K562 (cell line): ENCODE results near the gene UCKL1. TPM values are rescaled to one million over a fixed set of nuclear protein-coding genes. Genes with fewer than 3 reads are reported as not detected.

Experiments
- ARNT ChIP-seq, 2 experiments: fragments of 450-650 bp; IDR thresholded peaks; 2 replicates each; pipeline ENCODE4 v1.6.1; 2016; ENCODE audit warnings: mild to moderate bottlenecking in 1 of 2
- CREB3L1 ChIP-seq: fragments of 450-650 bp; IDR thresholded peaks from 2 replicates; pipeline ENCODE4 v1.6.1; 2014; ENCODE audit warnings: low read depth, mild to moderate bottlenecking, moderate library complexity, borderline replicate concordance
- ELF1 ChIP-seq: fragments of 200-800 bp; sonication (Bioruptor generic); IDR thresholded peaks from 2 replicates; pipeline ENCODE4 v1.6.1; 2016; ENCODE audit warnings: missing genetic modification characterization, missing compliant biosample characterization
- ELF2 ChIP-seq: fragments of 250-450 bp; sonication (Bioruptor Pico); IDR thresholded peaks from 2 replicates; pipeline ENCODE4 v1.5.0; 2021; ENCODE audit warnings: mild to moderate bottlenecking
- EZH2 ChIP-seq: IDR thresholded peaks from 2 replicates; pipeline ENCODE4 v1.6.1; 2012; ENCODE audit warnings: low read depth, mild to moderate bottlenecking, inconsistent platforms, low read length, borderline replicate concordance
- GTF2E2 ChIP-seq: fragments of 200-800 bp; sonication (Bioruptor generic); IDR thresholded peaks from 2 replicates; pipeline ENCODE4 v1.6.1; 2016; ENCODE audit warnings: missing genetic modification characterization, missing compliant biosample characterization
- KLF10 ChIP-seq: fragments of 250-450 bp; sonication (Bioruptor Pico); IDR thresholded peaks from 2 replicates; pipeline ENCODE4 v1.6.1; 2021; ENCODE audit warnings: matching md5 sums
- PHB ChIP-seq: fragments of 250-450 bp; sonication (Bioruptor Pico); IDR thresholded peaks from 2 replicates; pipeline ENCODE4 v1.5.0; 2021
- PRMT5 ChIP-seq: sonication (generic); formaldehyde crosslinking; IDR thresholded peaks from 2 replicates; pipeline ENCODE4 v1.5.0; 2020; ENCODE audit warnings: missing genetic modification reagents
- SAFB ChIP-seq: fragments of 200-400 bp; formaldehyde crosslinking; IDR thresholded peaks from 2 replicates; pipeline ENCODE4 v1.6.1; 2017; ENCODE audit warnings: low read depth, low read length, borderline replicate concordance
- SP1 ChIP-seq: sonication (generic); formaldehyde crosslinking; IDR thresholded peaks from 2 replicates; pipeline ENCODE4 v1.8.1; 2022; ENCODE audit warnings: mild to moderate bottlenecking, missing genetic modification reagents
- SREBF2 ChIP-seq: sonication (generic); formaldehyde crosslinking; IDR thresholded peaks from 2 replicates; pipeline ENCODE4 v1.4.0; 2020; ENCODE audit warnings: mild to moderate bottlenecking, missing genetic modification reagents
- TCF7 ChIP-seq: sonication (generic); IDR thresholded peaks from 2 replicates; pipeline ENCODE4 v1.6.1; 2016; ENCODE audit warnings: antibody characterized with exemption, borderline replicate concordance
- TGIF2 ChIP-seq: sonication (generic); formaldehyde crosslinking; IDR thresholded peaks from 2 replicates; pipeline ENCODE4 v1.8.1; 2022; ENCODE audit warnings: mild to moderate bottlenecking, missing genetic modification reagents, moderate library complexity
- TOE1 ChIP-seq, 2 experiments: fragments of 450-650 bp in 1 of 2; sonication (generic) in 1 of 2; formaldehyde crosslinking in 1 of 2; IDR thresholded peaks; 2 replicates each; pipeline versions ENCODE4 v1.7.1 to v1.8.0; 2016 to 2022; ENCODE audit warnings: borderline replicate concordance in 2 of 2, mild to moderate bottlenecking in 2 of 2, antibody characterized with exemption in 1 of 2, inconsistent platforms in 1 of 2, low read depth in 1 of 2, missing genetic modification reagents in 1 of 2, moderate library complexity in 1 of 2
- TRIM24 ChIP-seq, 2 experiments: fragments of 450-650 bp; IDR thresholded peaks; 2 replicates each; pipeline ENCODE4 v1.6.1; 2016
- ZNF143 ChIP-seq: sonication (generic); formaldehyde crosslinking; IDR thresholded peaks from 2 replicates; pipeline ENCODE4 v1.9.0; 2022; ENCODE audit warnings: mild to moderate bottlenecking, missing genetic modification reagents
- ZNF41 ChIP-seq: fragments of 250-450 bp; sonication (Bioruptor Pico); conservative IDR thresholded peaks from 2 replicates; pipeline ENCODE4 v1.4.0; 2020; ENCODE audit warnings: mild to moderate bottlenecking
- ZNF507 ChIP-seq: conservative IDR thresholded peaks from 2 replicates; pipeline ENCODE4 v1.6.1; 2017; ENCODE audit warnings: missing genetic modification characterization, missing compliant biosample characterization
- ZNF551 ChIP-seq: fragments of 250-450 bp; sonication (Bioruptor Pico); IDR thresholded peaks from 2 replicates; pipeline ENCODE4 v1.5.0; 2021; ENCODE audit warnings: mild to moderate bottlenecking, moderate library complexity
- ZNF79 ChIP-seq: fragments of 250-450 bp; sonication (Bioruptor Pico); IDR thresholded peaks from 2 replicates; pipeline ENCODE4 v1.4.0; 2020; ENCODE audit warnings: low read depth, mild to moderate bottlenecking, moderate library complexity
- polyA plus RNA-seq, 8 experiments: library from polyadenylated mRNA; depleted of rRNA in 4 of 8; stranded (reverse) in 5 of 8; unstranded in 3 of 8; fragments of >200 nt; fragmentation: Nextera tagmentation in 2 of 8; fragmentation: Illumina TruSeq in 1 of 8; extraction: Ambion mirVana in 2 of 8; extraction: Trizol in 1 of 8; gene quantifications; 2 replicates each; pipeline versions ENCODE4 v1.2.1 to v1.2.3, GENCODE V29; 2011 to 2014; ENCODE audit warnings: inconsistent platforms in 1 of 8, missing spikeins in 1 of 8
- total RNA-seq, 7 experiments: library from RNA; depleted of rRNA in 6 of 7; stranded (reverse); fragments of >200 nt in 6 of 7; fragmentation: Illumina TruSeq in 2 of 7; extraction: Trizol in 2 of 7; gene quantifications; 2 replicates each; pipeline versions ENCODE4 v1.2.1 to v1.2.3, GENCODE V29; 2011 to 2021; ENCODE audit warnings: low replicate concordance in 1 of 7
- TF ChIP-seq, protein P1 (sequence below): sonication (generic); IDR thresholded peaks from 2 replicates; pipeline ENCODE4 v1.6.1; 2016
- TF ChIP-seq, protein P2 (sequence below), 3 experiments: IDR thresholded peaks in 2 of 3; conservative IDR thresholded peaks in 1 of 3; 2 replicates each; pipeline ENCODE4 v1.5.1; 2011 to 2012; ENCODE audit warnings: low read length in 3 of 3, mild to moderate bottlenecking in 3 of 3, control low read depth in 2 of 3, improper control_type of control experiment in 1 of 3, inconsistent platforms in 1 of 3, low read depth in 1 of 3, mixed read lengths in 1 of 3, moderate library complexity in 1 of 3; ENCODE audit not compliant: insufficient read depth in 2 of 3
- TF ChIP-seq, protein P3 (sequence below): fragments of 450-650 bp; formaldehyde crosslinking; IDR thresholded peaks from 2 replicates; pipeline ENCODE4 v1.4.0; 2020; ENCODE audit warnings: mild to moderate bottlenecking, moderate library complexity

The UCKL1 gene
- total and polyA plus RNA-seq, 9 of the 15 experiments (the other 6 are each of a cell fraction or from before 2014, with no cell fraction given) = 3.1 to 52.8 (median 24.2) TPM

DNA sequence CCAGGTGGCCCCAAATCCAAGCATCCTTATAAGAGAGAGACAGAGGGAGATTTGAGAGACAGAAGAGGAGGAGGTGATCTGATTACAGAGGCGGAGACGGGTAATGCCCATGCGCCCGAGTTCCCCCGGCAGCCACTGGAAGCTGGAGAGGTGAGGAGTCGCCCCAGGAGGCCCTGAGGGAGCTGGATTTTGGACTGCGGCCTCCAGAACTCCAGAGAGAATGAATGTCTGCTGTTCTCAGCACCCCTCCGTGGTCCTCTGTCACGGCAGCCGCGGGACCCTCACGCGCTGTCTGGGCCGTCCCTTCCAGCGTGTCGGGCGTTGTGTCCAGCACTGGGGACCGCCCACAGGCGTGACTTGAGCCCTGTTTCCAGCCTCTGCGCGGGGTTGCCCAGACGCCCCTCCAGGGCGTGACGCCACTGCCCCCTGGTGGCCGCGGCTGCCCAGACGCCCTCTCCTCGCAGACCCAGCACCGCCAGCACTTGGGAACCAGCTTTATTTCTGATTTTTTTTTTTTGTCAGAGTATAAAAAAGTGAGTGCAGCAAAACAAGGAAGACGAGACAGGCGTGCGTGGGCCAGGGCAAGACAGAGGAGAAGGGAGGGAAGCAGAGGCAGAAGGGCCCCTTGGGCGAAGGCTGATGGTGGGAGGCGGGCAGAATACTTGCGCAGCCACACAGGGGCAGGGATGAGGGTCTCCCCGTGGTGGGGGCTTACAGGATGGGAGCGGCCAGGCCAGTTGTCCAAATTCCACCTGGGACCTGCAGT lies 17.6 kb upstream of the UCKL1 start (continued):
- TF ChIP-seq, protein P1, sequence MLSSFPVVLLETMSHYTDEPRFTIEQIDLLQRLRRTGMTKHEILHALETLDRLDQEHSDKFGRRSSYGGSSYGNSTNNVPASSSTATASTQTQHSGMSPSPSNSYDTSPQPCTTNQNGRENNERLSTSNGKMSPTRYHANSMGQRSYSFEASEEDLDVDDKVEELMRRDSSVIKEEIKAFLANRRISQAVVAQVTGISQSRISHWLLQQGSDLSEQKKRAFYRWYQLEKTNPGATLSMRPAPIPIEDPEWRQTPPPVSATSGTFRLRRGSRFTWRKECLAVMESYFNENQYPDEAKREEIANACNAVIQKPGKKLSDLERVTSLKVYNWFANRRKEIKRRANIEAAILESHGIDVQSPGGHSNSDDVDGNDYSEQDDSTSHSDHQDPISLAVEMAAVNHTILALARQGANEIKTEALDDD = no peak
- peak; percentile 80 for TF ChIP-seq SP1 (CRISPR knock-in tag)
- no peak for TF ChIP-seq ZNF79 (CRISPR knock-in tag)
- 0 out of 2 replicates have a peak, but pooled peaks have one; percentile 24 for TF ChIP-seq SAFB
- no peak for TF ChIP-seq PRMT5 (CRISPR knock-in tag)
- TF ChIP-seq PHB (CRISPR knock-in tag) = no peak
- TF ChIP-seq ZNF41 (CRISPR knock-in tag) = no peak
- no peak for TF ChIP-seq SREBF2 (CRISPR knock-in tag)
- TF ChIP-seq, protein P2, sequence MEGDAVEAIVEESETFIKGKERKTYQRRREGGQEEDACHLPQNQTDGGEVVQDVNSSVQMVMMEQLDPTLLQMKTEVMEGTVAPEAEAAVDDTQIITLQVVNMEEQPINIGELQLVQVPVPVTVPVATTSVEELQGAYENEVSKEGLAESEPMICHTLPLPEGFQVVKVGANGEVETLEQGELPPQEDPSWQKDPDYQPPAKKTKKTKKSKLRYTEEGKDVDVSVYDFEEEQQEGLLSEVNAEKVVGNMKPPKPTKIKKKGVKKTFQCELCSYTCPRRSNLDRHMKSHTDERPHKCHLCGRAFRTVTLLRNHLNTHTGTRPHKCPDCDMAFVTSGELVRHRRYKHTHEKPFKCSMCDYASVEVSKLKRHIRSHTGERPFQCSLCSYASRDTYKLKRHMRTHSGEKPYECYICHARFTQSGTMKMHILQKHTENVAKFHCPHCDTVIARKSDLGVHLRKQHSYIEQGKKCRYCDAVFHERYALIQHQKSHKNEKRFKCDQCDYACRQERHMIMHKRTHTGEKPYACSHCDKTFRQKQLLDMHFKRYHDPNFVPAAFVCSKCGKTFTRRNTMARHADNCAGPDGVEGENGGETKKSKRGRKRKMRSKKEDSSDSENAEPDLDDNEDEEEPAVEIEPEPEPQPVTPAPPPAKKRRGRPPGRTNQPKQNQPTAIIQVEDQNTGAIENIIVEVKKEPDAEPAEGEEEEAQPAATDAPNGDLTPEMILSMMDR (IDR thresholded peaks at IDR 0.05 in 2 of 3, conservative IDR thresholded peaks at IDR 0.05 in 1 of 3; ENCODE audit: insufficient read depth in 2 of 3, low read depth in 1 of 3, low read length in 3 of 3) = peak; percentile 96 to 98 (median 96)
- no peak for TF ChIP-seq GTF2E2
- peak; percentile 75; the same call in 1 of the 2 replicates for TF ChIP-seq TCF7
- no peak for TF ChIP-seq ZNF143
- TF ChIP-seq TRIM24 (IDR thresholded peaks at IDR 0.05) = 0 out of 4 replicates have a peak, but pooled peaks of 1 of the 2 experiments have one; percentile 10
- TF ChIP-seq, protein P3, sequence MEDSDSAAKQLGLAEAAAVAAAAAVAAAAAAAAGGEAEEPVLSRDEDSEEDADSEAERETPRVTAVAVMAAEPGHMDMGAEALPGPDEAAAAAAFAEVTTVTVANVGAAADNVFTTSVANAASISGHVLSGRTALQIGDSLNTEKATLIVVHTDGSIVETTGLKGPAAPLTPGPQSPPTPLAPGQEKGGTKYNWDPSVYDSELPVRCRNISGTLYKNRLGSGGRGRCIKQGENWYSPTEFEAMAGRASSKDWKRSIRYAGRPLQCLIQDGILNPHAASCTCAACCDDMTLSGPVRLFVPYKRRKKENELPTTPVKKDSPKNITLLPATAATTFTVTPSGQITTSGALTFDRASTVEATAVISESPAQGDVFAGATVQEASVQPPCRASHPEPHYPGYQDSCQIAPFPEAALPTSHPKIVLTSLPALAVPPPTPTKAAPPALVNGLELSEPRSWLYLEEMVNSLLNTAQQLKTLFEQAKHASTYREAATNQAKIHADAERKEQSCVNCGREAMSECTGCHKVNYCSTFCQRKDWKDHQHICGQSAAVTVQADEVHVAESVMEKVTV (CRISPR knock-in tag) = peak; percentile 70
- no peak for TF ChIP-seq CREB3L1
- TF ChIP-seq EZH2 = no peak
- TF ChIP-seq KLF10 = no peak
- TF ChIP-seq ZNF551 (CRISPR knock-in tag) = no peak
- TF ChIP-seq ELF1 = no peak
- TF ChIP-seq TOE1 (IDR thresholded peaks at IDR 0.05; ENCODE audit: borderline replicate concordance) = no peak
- no peak for TF ChIP-seq TOE1 (CRISPR knock-in tag; IDR thresholded peaks at IDR 0.05; ENCODE audit: borderline replicate concordance, low read depth)
- no peak for TF ChIP-seq ARNT (IDR thresholded peaks at IDR 0.05)
- no peak for TF ChIP-seq ZNF507
- no peak for TF ChIP-seq ELF2 (CRISPR knock-in tag)
- no peak for TF ChIP-seq TGIF2
